ENCODE measurements around the gene FAM240A. TPM values are rescaled to one million over a fixed set of nuclear protein-coding genes. Genes with fewer than 3 reads are reported as not detected.

Gene FAM240A
- total RNA-seq, 1 experiment from 2014 or later = not detected

- H3F3A ChIP-seq (ENCODE audit: insufficient read depth, low read depth) = no peaks in the 10 kb centered on the region
- H4K20me1 ChIP-seq (ENCODE audit: insufficient read depth) = no peaks in the 10 kb centered on the region
- no peak overlapping the region for H3K27ac ChIP-seq
- intact Hi-C loops (cut with micrococcal nuclease; ENCODE audit: unreplicated experiment) = no loop called here
- ChIA-PET CTCF (no interaction called here), POLR2A (ENCODE audit: unreplicated experiment) (no interaction called here)
- peaks cover 7% of the 10 kb centered on the region; the same call in 1 of the 2 replicates for H3K4me1 ChIP-seq (replicated peaks; ENCODE audit: insufficient read depth)
- no peaks in the 10 kb centered on the region for H3K9me2 ChIP-seq (ENCODE audit: insufficient read depth)
- no TSS peak for BruUV-seq (replicated peaks)
- H3K36me3 ChIP-seq (ENCODE audit: low read depth) = no peaks in the 10 kb centered on the region
- H3K9me3 ChIP-seq (ENCODE audit: insufficient read depth, low read depth) = no peaks in the 10 kb centered on the region
- H3K4me3 ChIP-seq = no peak overlapping the region
- no peaks in the 10 kb centered on the region for H3K79me2 ChIP-seq (ENCODE audit: low read depth)
- TF ChIP-seq CTCF (conservative IDR thresholded peaks at IDR 0.05) (no peak), EZH2 (IDR thresholded peaks at IDR 0.05; ENCODE audit: low read depth) (no peak)
- no peak overlapping the region for H2AFZ ChIP-seq
- no peaks in the 10 kb centered on the region for H3K27me3 ChIP-seq (ENCODE audit: insufficient read depth, low read depth)
- no peak for DNase-seq
- H3K4me2 ChIP-seq = no peak overlapping the region
These were observed 34.4 kb downstream of the FAM240A start for GRCh38 chr3:46646700-46647099.

- no TSS peak for BruUV-seq (replicated peaks)
- intact Hi-C loops (cut with micrococcal nuclease; ENCODE audit: unreplicated experiment) = no loop called here
- TF ChIP-seq CTCF (conservative IDR thresholded peaks at IDR 0.05) (no peak), EZH2 (IDR thresholded peaks at IDR 0.05; ENCODE audit: low read depth) (no peak)
- Histone ChIP-seq H3K9me2 (ENCODE audit: insufficient read depth) (no peaks in the 10 kb centered on the region), H3K4me3 (no peak overlapping the region), H2AFZ (no peak overlapping the region), H3K27ac (no peak overlapping the region), H3K4me1 (replicated peaks; ENCODE audit: insufficient read depth) (peaks cover 7% of the 10 kb centered on the region; the same call in 1 of the 2 replicates), H3K4me2 (no peak overlapping the region), H3F3A (ENCODE audit: insufficient read depth, low read depth) (no peaks in the 10 kb centered on the region), H3K79me2 (ENCODE audit: low read depth) (no peaks in the 10 kb centered on the region), H3K9me3 (ENCODE audit: insufficient read depth, low read depth) (no peaks in the 10 kb centered on the region), H3K27me3 (ENCODE audit: insufficient read depth, low read depth) (no peaks in the 10 kb centered on the region), H3K36me3 (ENCODE audit: low read depth) (no peaks in the 10 kb centered on the region), H4K20me1 (ENCODE audit: insufficient read depth) (no peaks in the 10 kb centered on the region)
- CTCF ChIA-PET = no interaction called here
- POLR2A ChIA-PET (ENCODE audit: unreplicated experiment) = no interaction called here
- no peak for DNase-seq
These were observed 35.8 kb downstream of the FAM240A start for GRCh38 chr3:46648096-46648495.

- no peak overlapping the region for H3K4me3 ChIP-seq
- H3K36me3 ChIP-seq (ENCODE audit: low read depth) = no peaks in the 10 kb centered on the region
- H3F3A ChIP-seq (ENCODE audit: insufficient read depth, low read depth) = no peaks in the 10 kb centered on the region
- H3K4me1 ChIP-seq (replicated peaks; ENCODE audit: insufficient read depth) = no peaks in the 10 kb centered on the region
- H3K27ac ChIP-seq = no peak overlapping the region
- no peaks in the 10 kb centered on the region for H3K9me2 ChIP-seq (ENCODE audit: insufficient read depth)
- no peaks in the 10 kb centered on the region for H3K79me2 ChIP-seq (ENCODE audit: low read depth)
- H3K27me3 ChIP-seq (ENCODE audit: insufficient read depth, low read depth) = no peaks in the 10 kb centered on the region
- BruUV-seq (replicated peaks) = no TSS peak
- intact Hi-C loops (cut with micrococcal nuclease; ENCODE audit: unreplicated experiment) = no loop called here
- TF ChIP-seq CTCF (conservative IDR thresholded peaks at IDR 0.05) (no peak), EZH2 (IDR thresholded peaks at IDR 0.05; ENCODE audit: low read depth) (no peak)
- DNase-seq = no peak
- H3K9me3 ChIP-seq (ENCODE audit: insufficient read depth, low read depth) = no peaks in the 10 kb centered on the region
- H4K20me1 ChIP-seq (ENCODE audit: insufficient read depth) = no peaks in the 10 kb centered on the region
- no peak overlapping the region for H2AFZ ChIP-seq
- ChIA-PET POLR2A (ENCODE audit: unreplicated experiment) (no interaction called here), CTCF (no interaction called here)
- no peak overlapping the region for H3K4me2 ChIP-seq
These were observed 37.1 kb downstream of the FAM240A start for GRCh38 chr3:46649436-46649835.
